Heart right ventricle (tissue), 16 donors: ENCODE results near the gene SPEM3. TPM values are rescaled to one million over a fixed set of nuclear protein-coding genes. Genes with fewer than 3 reads are reported as not detected.
A peak's percentile ranks its signal among the peaks of the same experiment; 100 is the strongest.

Experiments
- ATAC-seq, 8 donors: fragments of 200-7000 bp; cut with Tn5 transposase; one replicate each; pipeline ENCODE4 v1.9.1; 2020; ENCODE audit warnings: mild to moderate bottlenecking in 8 of 8, moderate library complexity in 8 of 8, moderate number of reproducible peaks in 1 of 8
- DNase-seq, 2 donors: peaks; one replicate each; pipeline ENCODE4 v3.0.0-alpha.2; 2020
- H3K27ac ChIP-seq, 10 donors: fragments of 200-600 bp; sonication (generic) in 2 of 10; one replicate each; pipeline versions ENCODE4 v1.5.0 to v1.8.0; 2020 to 2022; ENCODE audit warnings: mild to moderate bottlenecking in 3 of 10
- H3K27me3 ChIP-seq, 7 donors: fragments of 200-600 bp; one replicate each; pipeline ENCODE4 v1.8.0; 2021 to 2022; ENCODE audit warnings: mild to moderate bottlenecking in 2 of 7
- H3K36me3 ChIP-seq, 9 donors: fragments of 200-600 bp; sonication (generic) in 1 of 9; one replicate each; pipeline versions ENCODE4 v1.5.0 to v1.8.0; 2020 to 2022; ENCODE audit warnings: mild to moderate bottlenecking in 2 of 9
- H3K4me1 ChIP-seq, 9 donors: fragments of 200-600 bp; sonication (generic) in 1 of 9; one replicate each; pipeline versions ENCODE4 v1.5.0 to v1.8.0; 2020 to 2022; ENCODE audit warnings: mild to moderate bottlenecking in 4 of 9
- H3K4me3 ChIP-seq, 10 donors: fragments of 200-600 bp; sonication (generic) in 2 of 10; one replicate each; pipeline versions ENCODE4 v1.5.0 to v1.8.0; 2020 to 2022; ENCODE audit warnings: mild to moderate bottlenecking in 7 of 10, moderate library complexity in 2 of 10
- H3K9me3 ChIP-seq, 11 donors: fragments of 200-600 bp in 10 of 11; sonication (generic) in 2 of 11; one replicate each; pipeline versions ENCODE4 v1.5.0 to v1.8.0; 2013 to 2022; ENCODE audit warnings: mild to moderate bottlenecking in 2 of 11, control low read depth in 1 of 11, moderate library complexity in 1 of 11
- WGBS, 2 donors: extraction: QIAGEN DNeasy Blood & Tissue Kit; methylation state at CpG; one replicate each; pipeline ENCODE4 v1.1.7; 2013; ENCODE audit warnings: inconsistent platforms in 1 of 2; 5-methylcytosine and 5-hydroxymethylcytosine counted together
- intact Hi-C, 10 donors: fragments of 100-400 bp; cut with DNase I; formaldehyde crosslinking; loops; one replicate each; pipeline versions ENCODE4 v1.11.1 to v1.14.2; 2022
- polyA plus RNA-seq, 2 donors: library from polyadenylated mRNA; stranded (reverse); fragments of 200-250 nt; gene quantifications; one replicate each; pipeline ENCODE4 v1.2.3, GENCODE V29; 2013
- total RNA-seq, 10 donors: library from RNA; stranded (reverse); fragmentation: NEBNext Ultra II Directional in 3 of 10; extraction: Animal tissue kit (Norgen Biotek cat#: 25700) in 3 of 10; gene quantifications; one replicate each; pipeline versions ENCODE4 v1.2.1 to v1.2.4, GENCODE V29; 2021 to 2023
- TF ChIP-seq, protein P1 (sequence below), 9 donors: fragments of 200-600 bp; sonication (generic) in 2 of 9; IDR thresholded peaks; one replicate each; pipeline versions ENCODE4 v1.5.0 to v1.8.0; 2021 to 2022; ENCODE audit warnings: antibody characterized with exemption in 9 of 9, mild to moderate bottlenecking in 5 of 9, moderate library complexity in 1 of 9
- donor health status: Arrhythmogenic right ventricular cardiomyopathy.
- donor health status: ischemic (EF 13 %, LVEDD 7.1; RV severe dilation, severe dysfunction).
- donor health status: healthy with polysubstance abuse.
- donor health status: DM: no; HTN: yes; CAD: no.
- donor health status: DM: no; HTN: no; CAD: no.
- donor health status: ischemic (EF 25% LVEDD 6.9; RV normal size, moderate dysfunction).
- donor health status: ischemic (EF 25% LVEDD 5.7; RV mildly dilated, moderate dysfunction).
- donor health status: healthy.
- donor health status: DM: yes; HTN: yes; CAD: no.
- donor health status: Ischemic cardiomyopathy.
- donor health status: ischemic (EF 35%, LVEDD 5.7; RV mildly dilated, moderate dysfunction).
- donor health status: nonischemic (EF 11% LVEDD 7.7; RV severe dilation, severe dysfunction).
- donor health status: DM: yes; HTN: yes; CAD: no.
- donor health status: PGD.
- donor health status: ischemic (EF 29% LVEDD 5.4; RV normal size, mild dysfunction).
- donor health status: nonischemic (EF 23%, LVEDD 6.1; RV moderate dilation, normal function).

The SPEM3 gene
- total and polyA plus RNA-seq, 12 donors = not detected

- 78 to 84% methylated on average over 6 of the region's 6 CpGs for WGBS, 2 donors
- Histone ChIP-seq H3K9me3 (no peaks in the 10 kb centered on the region), H3K4me3 (no peak overlapping the region), H3K36me3 (peaks cover 0 to 21% (median 0%) of the 10 kb centered on the region in 9 donors), H3K27me3 (no peaks in the 10 kb centered on the region), H3K4me1 (no peaks in the 10 kb centered on the region), H3K27ac (no peak overlapping the region)
- DNase-seq (no peak), ATAC-seq (peak in 2 of 8 donors; percentile 8 to 32)
- intact Hi-C loops = no loop called here
- TF ChIP-seq, protein P1, sequence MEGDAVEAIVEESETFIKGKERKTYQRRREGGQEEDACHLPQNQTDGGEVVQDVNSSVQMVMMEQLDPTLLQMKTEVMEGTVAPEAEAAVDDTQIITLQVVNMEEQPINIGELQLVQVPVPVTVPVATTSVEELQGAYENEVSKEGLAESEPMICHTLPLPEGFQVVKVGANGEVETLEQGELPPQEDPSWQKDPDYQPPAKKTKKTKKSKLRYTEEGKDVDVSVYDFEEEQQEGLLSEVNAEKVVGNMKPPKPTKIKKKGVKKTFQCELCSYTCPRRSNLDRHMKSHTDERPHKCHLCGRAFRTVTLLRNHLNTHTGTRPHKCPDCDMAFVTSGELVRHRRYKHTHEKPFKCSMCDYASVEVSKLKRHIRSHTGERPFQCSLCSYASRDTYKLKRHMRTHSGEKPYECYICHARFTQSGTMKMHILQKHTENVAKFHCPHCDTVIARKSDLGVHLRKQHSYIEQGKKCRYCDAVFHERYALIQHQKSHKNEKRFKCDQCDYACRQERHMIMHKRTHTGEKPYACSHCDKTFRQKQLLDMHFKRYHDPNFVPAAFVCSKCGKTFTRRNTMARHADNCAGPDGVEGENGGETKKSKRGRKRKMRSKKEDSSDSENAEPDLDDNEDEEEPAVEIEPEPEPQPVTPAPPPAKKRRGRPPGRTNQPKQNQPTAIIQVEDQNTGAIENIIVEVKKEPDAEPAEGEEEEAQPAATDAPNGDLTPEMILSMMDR (IDR thresholded peaks at IDR 0.05) = no peak
Measured at GRCh38 chr17:7413346-7413985, 15.2 kb upstream of the SPEM3 start.

- H3K36me3 ChIP-seq = peaks cover 0 to 10% (median 0%) of the 10 kb centered on the region in 9 donors
- no peaks in the 10 kb centered on the region for H3K4me1 ChIP-seq
- TF ChIP-seq, protein P1 (IDR thresholded peaks at IDR 0.05) = no peak
- ATAC-seq = no peak
- H3K27ac ChIP-seq = no peak overlapping the region
- no peaks in the 10 kb centered on the region for H3K27me3 ChIP-seq
- no peaks in the 10 kb centered on the region for H3K9me3 ChIP-seq
- no peak overlapping the region for H3K4me3 ChIP-seq
- intact Hi-C loops = no loop called here
- no peak for DNase-seq
- WGBS, 2 donors = 85 to 89% methylated on average over 14 of the region's 14 CpGs
Measured at GRCh38 chr17:7414837-7415236, 13.8 kb upstream of the SPEM3 start.

GRCh38 chr17:7415784-7416183, 12.9 kb upstream of the SPEM3 start:
- Histone ChIP-seq H3K4me3 (no peak overlapping the region), H3K27ac (no peak overlapping the region), H3K4me1 (no peaks in the 10 kb centered on the region), H3K36me3 (peaks cover 0 to 10% (median 0%) of the 10 kb centered on the region in 9 donors), H3K9me3 (no peaks in the 10 kb centered on the region), H3K27me3 (no peaks in the 10 kb centered on the region)
- TF ChIP-seq, protein P1 (IDR thresholded peaks at IDR 0.05) = no peak
- intact Hi-C loops = no loop called here
- DNase-seq (no peak), ATAC-seq (no peak)
- WGBS, 2 donors = 89 to 94% methylated on average over 23 of the region's 23 CpGs

GRCh38 chr17:7416323-7416722, 12.3 kb upstream of the SPEM3 start:
- H3K27me3 ChIP-seq = no peaks in the 10 kb centered on the region
- no peak overlapping the region for H3K27ac ChIP-seq
- DNase-seq (no peak), ATAC-seq (no peak)
- no peak overlapping the region for H3K4me3 ChIP-seq
- peaks cover 0 to 10% (median 0%) of the 10 kb centered on the region in 9 donors for H3K36me3 ChIP-seq
- H3K4me1 ChIP-seq = no peaks in the 10 kb centered on the region
- WGBS, 2 donors = 79 to 86% methylated on average over 6 of the region's 6 CpGs
- intact Hi-C loops = no loop called here
- TF ChIP-seq, protein P1 (IDR thresholded peaks at IDR 0.05) = no peak
- no peaks in the 10 kb centered on the region for H3K9me3 ChIP-seq
